Measurements from ENCODE around the gene ADAMTS2. TPM values are rescaled to one million over a fixed set of nuclear protein-coding genes. Genes with fewer than 3 reads are reported as not detected.
A peak's percentile ranks its signal among the peaks of the same experiment; 100 is the strongest.

The ADAMTS2 gene
- total and polyA plus RNA-seq, 2 donors from 2014 or later, result 2.0 to 13.6 TPM

- DNase-seq (peak in 2 of 5 donors; percentile 21 to 48), FAIRE-seq (no peak)
- Histone ChIP-seq H3K27ac (ENCODE audit: low read depth in 2 of 2, low read length in 2 of 2) (no peak overlapping the region), H3K4me3 (ENCODE audit: low read length in 3 of 3) (no peak overlapping the region), H3K27me3 (ENCODE audit: control insufficient read depth, insufficient read depth, low read length) (no peaks in the 10 kb centered on the region), H3K36me3 (ENCODE audit: control insufficient read depth in 2 of 3, insufficient read depth in 3 of 3, low read length in 3 of 3) (no peaks in the 10 kb centered on the region), H3K9ac (ENCODE audit: low read length in 3 of 3) (no peak overlapping the region), H3K4me1 (ENCODE audit: control insufficient read depth in 2 of 3, insufficient read depth in 2 of 3, low read depth in 1 of 3, low read length in 3 of 3) (peaks cover 0 to 12% (median 0%) of the 10 kb centered on the region in 3 donors), H3K9me3 (ENCODE audit: control insufficient read depth in 2 of 3, insufficient read depth in 1 of 3, low read length in 3 of 3) (no peaks in the 10 kb centered on the region)
- TF ChIP-seq CTCF (IDR thresholded peaks at IDR 0.05; ENCODE audit: borderline replicate concordance, extremely low read depth, insufficient read depth), result no peak
- intact Hi-C loops (cut with DNase I), result no loop called here
These were observed 76.8 kb downstream of the ADAMTS2 start for GRCh38 chr5:179268399-179268952.

- no peak overlapping the region for H3K27ac ChIP-seq (ENCODE audit: low read depth in 2 of 2, low read length in 2 of 2)
- no peaks in the 10 kb centered on the region for H3K36me3 ChIP-seq (ENCODE audit: control insufficient read depth in 2 of 3, insufficient read depth in 3 of 3, low read length in 3 of 3)
- peaks cover 0 to 12% (median 0%) of the 10 kb centered on the region in 3 donors for H3K4me1 ChIP-seq (ENCODE audit: control insufficient read depth in 2 of 3, insufficient read depth in 2 of 3, low read depth in 1 of 3, low read length in 3 of 3)
- FAIRE-seq (no peak), DNase-seq (peak in 2 of 5 donors; percentile 7 to 27)
- no peaks in the 10 kb centered on the region for H3K27me3 ChIP-seq (ENCODE audit: control insufficient read depth, insufficient read depth, low read length)
- H3K9ac ChIP-seq (ENCODE audit: low read length in 3 of 3), result no peak overlapping the region
- no peaks in the 10 kb centered on the region for H3K9me3 ChIP-seq (ENCODE audit: control insufficient read depth in 2 of 3, insufficient read depth in 1 of 3, low read length in 3 of 3)
- intact Hi-C loops (cut with DNase I), result no loop called here
- no peak overlapping the region for H3K4me3 ChIP-seq (ENCODE audit: low read length in 3 of 3)
- no peak for TF ChIP-seq CTCF (IDR thresholded peaks at IDR 0.05; ENCODE audit: borderline replicate concordance, extremely low read depth, insufficient read depth)
These were observed 77.6 kb downstream of the ADAMTS2 start for GRCh38 chr5:179267671-179268083.

DNA sequence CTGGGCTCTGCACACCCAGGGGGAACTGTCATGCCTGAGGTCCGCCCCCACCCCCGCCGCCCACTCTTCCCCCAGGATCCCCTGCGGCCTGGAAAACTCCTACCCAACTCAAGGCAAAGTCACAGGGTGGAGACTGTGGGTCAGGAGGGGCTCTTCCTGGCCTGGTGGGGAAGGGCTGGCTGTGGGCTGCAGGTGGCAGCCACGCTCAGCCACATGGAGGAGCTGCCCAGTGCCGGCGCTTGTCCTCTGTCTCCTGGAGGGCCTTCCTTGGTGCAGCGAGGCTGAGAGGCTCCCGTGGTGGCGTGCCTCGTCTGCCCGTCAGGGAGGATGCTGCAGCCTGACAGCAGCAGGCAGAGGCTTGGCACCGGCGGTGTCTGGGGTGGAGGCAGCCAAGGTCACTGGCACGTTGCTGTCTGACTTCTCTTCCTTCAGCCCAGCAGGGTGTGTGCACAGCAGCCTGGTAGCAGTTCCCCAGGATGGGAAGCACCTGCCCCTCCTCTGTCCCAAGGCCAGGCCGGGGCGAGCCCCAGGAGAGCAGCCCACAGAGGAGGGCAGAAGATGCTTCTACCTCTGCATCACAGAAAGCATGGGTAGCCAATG lies 78.1 kb downstream of the ADAMTS2 start:
- Histone ChIP-seq H3K9me3 (ENCODE audit: control insufficient read depth in 2 of 3, insufficient read depth in 1 of 3, low read length in 3 of 3) (no peaks in the 10 kb centered on the region), H3K4me3 (ENCODE audit: low read length in 3 of 3) (no peak overlapping the region), H3K36me3 (ENCODE audit: control insufficient read depth in 2 of 3, insufficient read depth in 3 of 3, low read length in 3 of 3) (no peaks in the 10 kb centered on the region), H3K27me3 (ENCODE audit: control insufficient read depth, insufficient read depth, low read length) (no peaks in the 10 kb centered on the region), H3K27ac (ENCODE audit: low read depth in 2 of 2, low read length in 2 of 2) (no peak overlapping the region), H3K4me1 (ENCODE audit: control insufficient read depth in 2 of 3, insufficient read depth in 2 of 3, low read depth in 1 of 3, low read length in 3 of 3) (peaks cover 0 to 12% (median 0%) of the 10 kb centered on the region in 3 donors), H3K9ac (ENCODE audit: low read length in 3 of 3) (no peak overlapping the region)
- DNase-seq (peak in 2 of 5 donors; percentile 10 to 53), FAIRE-seq (no peak)
- intact Hi-C loops (cut with DNase I), result no loop called here
- TF ChIP-seq CTCF (IDR thresholded peaks at IDR 0.05; ENCODE audit: borderline replicate concordance, extremely low read depth, insufficient read depth), result no peak

Data from kidney (tissue), 14 donors.